22Rv1 (cell line): ENCODE results near the gene IL17REL.

ENCODE experiments used
- H3K27ac ChIP-seq: fragments of 450-650 bp; 2 replicates; pipeline ENCODE4 v1.5.1; 2017
- CTCF ChIP-seq: fragments of 450-650 bp; IDR thresholded peaks from 2 replicates; pipeline ENCODE4 v1.5.1; 2017; ENCODE audit warnings: mild to moderate bottlenecking
- ZFX ChIP-seq: fragments of 450-650 bp; IDR thresholded peaks from 2 replicates; pipeline ENCODE4 v1.6.1; 2017; ENCODE audit warnings: antibody characterized with exemption, borderline replicate concordance

IL17REL gene

GRCh38 chr22:49968831-49969661 is 43.5 kb downstream of the IL17REL start:
- TF ChIP-seq CTCF (no peak), ZFX (no peak)
- peak overlapping the region; percentile 98 for H3K27ac ChIP-seq

GRCh38 chr22:49968313-49968830 is 44.2 kb downstream of the IL17REL start:
- H3K27ac ChIP-seq, result peak overlapping the region; percentile 98
- TF ChIP-seq CTCF (no peak), ZFX (no peak)

GRCh38 chr22:49967706-49968208 is 44.8 kb downstream of the IL17REL start:
- peak overlapping the region; percentile 98 for H3K27ac ChIP-seq
- no peak for TF ChIP-seq ZFX
- TF ChIP-seq CTCF, result no peak

- TF ChIP-seq CTCF, result no peak
- no peak for TF ChIP-seq ZFX
- H3K27ac ChIP-seq, result peak overlapping the region; percentile 98
Measured at GRCh38 chr22:49966774-49967705, 45.5 kb downstream of the IL17REL start.

GRCh38 chr22:49966041-49966773 is 46.4 kb downstream of the IL17REL start:
- H3K27ac ChIP-seq, result peak overlapping the region; percentile 98

More at GRCh38 chr22:49966041-49966773, 46.4 kb downstream of the IL17REL start:
- TF ChIP-seq ZFX (no peak), CTCF (no peak)
